Astrocyte (in vitro differentiated cells and primary cell): ENCODE data around the gene ALKBH3. TPM values are rescaled to one million over a fixed set of nuclear protein-coding genes. Genes with fewer than 3 reads are reported as not detected.

Experiments used
- DNase-seq: peaks from one replicate; pipeline ENCODE4 v3.0.0-alpha.2; 2010; ENCODE audit warnings: low read depth
- FAIRE-seq: peaks from 2 replicates; lab custom pipeline; 2011; peaks lifted over from hg19 to GRCh38; lab: Jason Lieb, UNC
- H2AFZ ChIP-seq: 2 replicates; pipeline ENCODE4 v1.6.0; 2012; ENCODE audit warnings: low read depth, low read length, inconsistent platforms
- H3K27ac ChIP-seq: 2 replicates; pipeline ENCODE4 v1.5.1; 2011; ENCODE audit warnings: low read depth, low read length, inconsistent platforms
- H3K27me3 ChIP-seq: 2 replicates; pipeline ENCODE4 v1.6.0; 2011; ENCODE audit warnings: low read length, inconsistent platforms; ENCODE audit not compliant: insufficient read depth
- H3K36me3 ChIP-seq: 2 replicates; pipeline ENCODE4 v1.5.1; 2011; ENCODE audit warnings: low read length, inconsistent platforms; ENCODE audit not compliant: insufficient read depth
- H3K4me1 ChIP-seq: 2 replicates; pipeline ENCODE4 v1.5.1; 2011; ENCODE audit warnings: low read length, inconsistent platforms; ENCODE audit not compliant: insufficient read depth
- H3K4me2 ChIP-seq: 2 replicates; pipeline ENCODE4 v1.6.0; 2012; ENCODE audit warnings: low read length, inconsistent platforms
- H3K4me3 ChIP-seq: 2 replicates; pipeline ENCODE4 v1.5.1; 2011; ENCODE audit warnings: low read depth, mild to moderate bottlenecking, low read length, inconsistent platforms; ENCODE audit not compliant: insufficient read depth
- H3K79me2 ChIP-seq: 2 replicates; pipeline ENCODE4 v1.6.0; 2012; ENCODE audit warnings: mild to moderate bottlenecking, low read length, inconsistent platforms; ENCODE audit not compliant: insufficient read depth
- H3K9ac ChIP-seq: 2 replicates; pipeline ENCODE4 v1.6.0; 2012; ENCODE audit warnings: mild to moderate bottlenecking, low read length, inconsistent platforms
- H3K9me3 ChIP-seq: 2 replicates; pipeline ENCODE4 v1.5.1; 2012; ENCODE audit warnings: low read depth, mild to moderate bottlenecking, low read length, inconsistent platforms; ENCODE audit not compliant: insufficient read depth
- H4K20me1 ChIP-seq: 2 replicates; pipeline ENCODE4 v1.6.0; 2012; ENCODE audit warnings: low read length, inconsistent platforms; ENCODE audit not compliant: insufficient read depth
- H3K27ac Mint-ChIP-seq: one replicate; pipeline ENCODE4 v1.8.0; 2021; ENCODE audit warnings: mild to moderate bottlenecking, mixed read lengths; ENCODE audit not compliant: unreplicated experiment
- H3K27me3 Mint-ChIP-seq: one replicate; pipeline ENCODE4 v1.8.0; 2021; ENCODE audit warnings: low read depth, mixed read lengths; ENCODE audit not compliant: unreplicated experiment
- H3K36me3 Mint-ChIP-seq: one replicate; pipeline ENCODE4 v1.8.0; 2021; ENCODE audit warnings: low read depth, mixed read lengths; ENCODE audit not compliant: unreplicated experiment
- H3K4me1 Mint-ChIP-seq: one replicate; pipeline ENCODE4 v1.8.0; 2021; ENCODE audit warnings: low read depth, mixed read lengths; ENCODE audit not compliant: unreplicated experiment
- H3K4me3 Mint-ChIP-seq: one replicate; pipeline ENCODE4 v1.8.0; 2021; ENCODE audit warnings: mild to moderate bottlenecking, moderate library complexity, mixed read lengths; ENCODE audit not compliant: unreplicated experiment
- H3K9me3 Mint-ChIP-seq: one replicate; pipeline ENCODE4 v1.8.0; 2021; ENCODE audit warnings: mild to moderate bottlenecking, mixed read lengths; ENCODE audit not compliant: unreplicated experiment
- CTCF ChIP-seq: IDR thresholded peaks from 2 replicates; pipeline ENCODE4 v1.5.1; 2011; ENCODE audit warnings: low read depth, mild to moderate bottlenecking, inconsistent platforms, low read length, moderate library complexity; ENCODE audit not compliant: insufficient read depth
- EZH2 ChIP-seq: IDR thresholded peaks from 2 replicates; pipeline ENCODE4 v1.6.1; 2012; ENCODE audit warnings: mild to moderate bottlenecking, low read length, inconsistent platforms; ENCODE audit not compliant: insufficient read depth
- total RNA-seq: library from RNA; stranded (reverse); gene quantifications from 2 replicates; pipeline ENCODE4 v1.2.1, GENCODE V29; 2021

ALKBH3 gene
- total RNA-seq, 1 donor from 2014 or later, result 30.5 TPM

GRCh38 chr11:43934601-43935423 lies 54.2 kb downstream of the ALKBH3 start:
- peaks cover 7% of the 10 kb centered on the region for H3K27me3 Mint-ChIP-seq
- H3K4me3 Mint-ChIP-seq, result no peak overlapping the region
- peaks cover 4% of the 10 kb centered on the region for H3K27me3 ChIP-seq
- H3K36me3 ChIP-seq, result no peaks in the 10 kb centered on the region
- H3K79me2 ChIP-seq, result no peaks in the 10 kb centered on the region
- no peaks in the 10 kb centered on the region for H3K9me3 Mint-ChIP-seq
- H3K36me3 Mint-ChIP-seq, result no peaks in the 10 kb centered on the region
- DNase-seq, result no peak
- H3K27ac Mint-ChIP-seq, result no peak overlapping the region
- H3K4me1 ChIP-seq, result peaks cover 31% of the 10 kb centered on the region
- no peaks in the 10 kb centered on the region for H3K9me3 ChIP-seq
- TF ChIP-seq EZH2 (no peak), CTCF (no peak)
- H3K27ac ChIP-seq, result no peak overlapping the region
- no peak overlapping the region for H3K4me2 ChIP-seq
- peaks cover 24% of the 10 kb centered on the region for H3K4me1 Mint-ChIP-seq
- peak overlapping the region; percentile 7 for H3K9ac ChIP-seq
- no peaks in the 10 kb centered on the region for H4K20me1 ChIP-seq
- H2AFZ ChIP-seq, result no peak overlapping the region
- H3K4me3 ChIP-seq, result no peak overlapping the region
- no peak for FAIRE-seq

DNA sequence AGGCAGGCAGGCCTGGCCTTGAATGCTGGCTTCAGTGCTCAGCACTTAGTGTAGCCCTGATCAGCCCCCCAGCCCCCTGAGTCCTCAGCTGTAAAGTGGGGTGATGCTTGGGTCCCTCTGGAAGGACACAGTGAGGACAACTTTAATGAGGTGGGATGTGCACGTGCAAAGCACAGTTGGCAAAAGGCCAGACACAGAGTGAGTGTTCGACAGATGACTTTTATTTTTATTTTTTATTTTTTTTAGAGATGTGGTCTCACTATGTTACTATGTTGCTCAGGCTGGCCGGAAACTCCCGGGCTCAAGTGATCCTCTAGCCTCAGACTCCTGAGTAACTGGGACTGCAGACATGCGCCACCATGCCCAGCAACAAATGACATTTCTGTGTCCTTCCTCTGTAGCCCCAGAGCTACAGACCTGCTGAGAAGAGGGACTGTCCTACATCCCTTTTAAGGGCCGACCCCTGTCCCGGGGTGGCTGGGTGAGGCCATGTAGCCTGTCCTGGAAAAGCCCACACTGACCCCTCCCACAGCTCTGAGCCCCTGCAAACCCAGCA lies 54.9 kb downstream of the ALKBH3 start:
- H3K27me3 Mint-ChIP-seq, result peaks cover 7% of the 10 kb centered on the region
- Histone ChIP-seq H3K4me2 (no peak overlapping the region), H3K36me3 (no peaks in the 10 kb centered on the region), H3K27me3 (peaks cover 5% of the 10 kb centered on the region), H4K20me1 (no peaks in the 10 kb centered on the region), H3K9ac (no peak overlapping the region), H3K79me2 (no peaks in the 10 kb centered on the region), H3K4me1 (peaks cover 31% of the 10 kb centered on the region), H3K27ac (no peak overlapping the region), H3K4me3 (no peak overlapping the region), H3K9me3 (no peaks in the 10 kb centered on the region), H2AFZ (no peak overlapping the region)
- no peak overlapping the region for H3K27ac Mint-ChIP-seq
- H3K4me3 Mint-ChIP-seq, result no peak overlapping the region
- TF ChIP-seq EZH2 (no peak), CTCF (no peak)
- no peaks in the 10 kb centered on the region for H3K36me3 Mint-ChIP-seq
- H3K4me1 Mint-ChIP-seq, result peaks cover 22% of the 10 kb centered on the region
- no peaks in the 10 kb centered on the region for H3K9me3 Mint-ChIP-seq
- DNase-seq, result no peak
- no peak for FAIRE-seq

- DNase-seq, result no peak
Observed at GRCh38 chr11:43936076-43936475, 55.4 kb downstream of the ALKBH3 start.

More at GRCh38 chr11:43936076-43936475, 55.4 kb downstream of the ALKBH3 start:
- Histone ChIP-seq H3K4me3 (no peak overlapping the region), H3K27ac (no peak overlapping the region), H2AFZ (no peak overlapping the region), H4K20me1 (no peaks in the 10 kb centered on the region), H3K9me3 (no peaks in the 10 kb centered on the region), H3K4me2 (no peak overlapping the region), H3K36me3 (no peaks in the 10 kb centered on the region), H3K4me1 (peaks cover 27% of the 10 kb centered on the region), H3K79me2 (no peaks in the 10 kb centered on the region), H3K27me3 (peaks cover 11% of the 10 kb centered on the region), H3K9ac (no peak overlapping the region)
- Mint-ChIP-seq H3K4me3 (no peak overlapping the region), H3K36me3 (no peaks in the 10 kb centered on the region), H3K27me3 (peaks cover 13% of the 10 kb centered on the region), H3K4me1 (peaks cover 17% of the 10 kb centered on the region), H3K27ac (peak overlapping the region; percentile 26), H3K9me3 (no peaks in the 10 kb centered on the region)
- TF ChIP-seq EZH2, result no peak
- no peak for TF ChIP-seq CTCF
- FAIRE-seq, result no peak
